Measurements from ENCODE around the gene NSUN6. TPM values are rescaled to one million over a fixed set of nuclear protein-coding genes. Genes with fewer than 3 reads are reported as not detected.
"Not testable (repeated sequence)": the region's sequence is repeated elsewhere in the genome, so short reads cannot be mapped to it uniquely, and the experiment has no call there.

Gene NSUN6
- total RNA-seq, 1 donor from 2014 or later, result 20.9 TPM

- no peak for DNase-seq (ENCODE audit: low spot score)
- no peak for ATAC-seq
- intact Hi-C loops (cut with DNase I), result no loop called here
These were observed 79.6 kb downstream of the NSUN6 start for GRCh38 chr10:18571780-18572179.

GRCh38 chr10:18571076-18571475 lies 80.3 kb downstream of the NSUN6 start:
- intact Hi-C loops (cut with DNase I), result no loop called here
- ATAC-seq (no peak), DNase-seq (ENCODE audit: low spot score) (no peak)

DNA sequence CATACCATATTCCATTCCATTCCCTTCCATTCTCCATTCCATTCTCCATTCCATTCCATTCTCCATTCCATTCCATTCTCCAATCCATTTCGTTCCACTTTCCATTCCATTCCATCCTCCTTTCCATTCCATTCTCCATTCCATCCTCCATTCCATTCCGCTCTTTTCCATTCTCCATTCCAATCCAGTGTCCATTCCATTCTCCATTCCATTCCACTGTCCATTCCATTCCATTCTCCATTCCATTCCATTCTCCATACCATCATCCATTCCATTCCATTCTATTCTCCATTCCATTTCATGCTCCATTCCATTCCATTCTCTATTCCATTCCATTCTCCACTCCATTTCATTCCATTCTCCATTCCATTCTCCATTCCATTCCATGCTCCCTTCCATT lies 81.0 kb downstream of the NSUN6 start:
- intact Hi-C loops (cut with DNase I); DNase-seq (ENCODE audit: low spot score); ATAC-seq: not testable (repeated sequence)

DNA sequence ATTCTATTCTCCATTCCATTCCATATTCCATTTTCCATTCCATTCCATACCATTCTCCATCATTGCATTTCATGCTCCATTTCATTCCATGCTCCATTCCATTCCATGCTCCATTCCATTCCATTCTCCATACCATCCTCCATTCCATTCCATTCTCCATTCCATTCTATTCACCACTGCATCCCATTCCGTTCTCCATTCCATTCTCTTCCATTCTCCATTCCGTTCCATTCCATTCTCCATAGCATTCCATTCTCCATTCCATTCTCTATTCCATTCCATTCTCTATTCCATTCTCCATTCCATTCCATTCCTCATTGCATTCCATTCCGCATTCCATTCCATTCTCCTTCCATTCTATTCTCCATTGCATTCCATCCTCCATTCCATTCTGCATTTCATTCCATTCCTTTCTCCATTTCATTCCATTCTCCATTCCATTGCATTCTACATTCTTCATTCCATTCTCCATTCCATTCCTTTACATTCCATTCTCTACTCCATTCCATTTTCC lies 84.0 kb downstream of the NSUN6 start:
- DNase-seq (ENCODE audit: low spot score), result no peak
- no peak for ATAC-seq
- intact Hi-C loops (cut with DNase I), result no loop called here

GRCh38 chr10:18566177-18566576 lies 85.2 kb downstream of the NSUN6 start:
- no peak for ATAC-seq
- intact Hi-C loops (cut with DNase I), result no loop called here
- DNase-seq (ENCODE audit: low spot score), result no peak

DNA sequence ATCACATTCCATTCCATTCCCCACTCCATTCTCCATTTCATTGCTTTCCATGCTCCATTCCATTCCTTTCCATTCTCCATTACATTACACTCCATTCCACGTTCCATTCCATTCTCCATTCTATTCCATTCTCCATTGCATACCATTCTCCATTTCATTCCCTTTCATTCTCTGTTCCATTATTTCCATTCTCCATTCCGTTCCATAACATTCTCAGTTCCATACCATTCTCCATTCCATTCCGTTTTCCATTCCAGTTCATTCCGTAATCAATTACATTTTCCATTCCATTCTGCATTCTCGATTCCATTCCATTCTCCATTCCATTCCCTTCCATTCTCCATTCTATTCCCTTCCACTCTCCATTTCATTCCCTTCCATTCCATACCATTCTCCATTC lies 86.4 kb downstream of the NSUN6 start:
- ATAC-seq (no peak), DNase-seq (ENCODE audit: low spot score) (no peak)
- intact Hi-C loops (cut with DNase I), result no loop called here

- DNase-seq (ENCODE audit: low spot score), result no peak
These were observed 88.2 kb downstream of the NSUN6 start for GRCh38 chr10:18563003-18563726.

DNA sequence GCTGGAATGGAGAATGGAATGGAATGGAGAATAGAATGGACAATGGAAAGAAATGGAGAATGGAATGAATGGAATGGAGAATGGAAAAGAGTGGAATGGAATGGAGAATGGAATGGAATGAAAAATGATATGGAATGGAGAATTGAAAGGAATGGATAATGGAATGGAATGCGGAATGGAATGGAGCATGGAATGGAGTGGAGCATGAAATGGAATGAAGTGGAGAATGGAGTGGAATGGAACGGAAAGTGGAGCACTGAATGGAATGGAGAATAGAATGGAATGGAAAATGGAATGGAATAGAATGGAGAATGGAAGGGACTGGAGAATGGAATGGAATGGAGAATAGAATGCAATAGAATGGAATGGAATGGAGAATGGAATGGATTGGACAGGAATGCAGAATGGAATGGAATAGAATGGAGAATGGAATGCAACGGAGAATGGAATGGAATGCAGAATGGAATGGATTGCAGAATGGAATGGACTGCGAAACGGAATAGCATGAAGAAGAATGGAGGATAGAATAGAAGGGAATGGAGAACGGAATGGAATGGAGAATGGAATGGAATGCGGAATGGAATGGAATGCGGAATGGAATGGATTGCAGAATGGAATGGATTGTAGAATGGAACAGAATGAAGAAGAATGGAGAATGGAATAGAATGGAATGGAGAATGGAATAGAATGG lies 89.4 kb downstream of the NSUN6 start:
- intact Hi-C loops (cut with DNase I), result no loop called here
- ATAC-seq, result no peak
- no peak for DNase-seq (ENCODE audit: low spot score)

More at GRCh38 chr10:18563003-18563726, 88.2 kb downstream of the NSUN6 start:
- intact Hi-C loops (cut with DNase I), result no loop called here
- ATAC-seq, result no peak

DNA sequence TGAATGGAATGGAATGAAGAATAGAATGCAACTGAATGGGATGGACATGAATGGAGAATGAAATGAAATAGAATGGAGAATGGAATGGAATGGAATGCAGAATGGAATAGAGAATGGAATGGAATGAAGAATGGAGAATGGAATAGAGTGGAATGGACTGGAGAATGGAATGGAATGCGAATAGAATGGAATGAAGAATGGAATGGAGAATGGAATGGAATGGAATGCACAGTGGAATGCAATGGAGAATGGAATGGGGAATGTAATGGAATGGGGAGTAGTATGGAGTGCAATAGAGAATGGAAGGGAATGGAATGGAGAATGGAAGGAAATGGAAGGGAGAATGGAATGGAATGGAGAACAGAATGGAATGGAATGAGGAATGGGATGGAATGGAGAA lies 93.4 kb downstream of the NSUN6 start:
- DNase-seq (ENCODE audit: low spot score) (no peak), ATAC-seq (no peak)
- intact Hi-C loops (cut with DNase I), result no loop called here

DNA sequence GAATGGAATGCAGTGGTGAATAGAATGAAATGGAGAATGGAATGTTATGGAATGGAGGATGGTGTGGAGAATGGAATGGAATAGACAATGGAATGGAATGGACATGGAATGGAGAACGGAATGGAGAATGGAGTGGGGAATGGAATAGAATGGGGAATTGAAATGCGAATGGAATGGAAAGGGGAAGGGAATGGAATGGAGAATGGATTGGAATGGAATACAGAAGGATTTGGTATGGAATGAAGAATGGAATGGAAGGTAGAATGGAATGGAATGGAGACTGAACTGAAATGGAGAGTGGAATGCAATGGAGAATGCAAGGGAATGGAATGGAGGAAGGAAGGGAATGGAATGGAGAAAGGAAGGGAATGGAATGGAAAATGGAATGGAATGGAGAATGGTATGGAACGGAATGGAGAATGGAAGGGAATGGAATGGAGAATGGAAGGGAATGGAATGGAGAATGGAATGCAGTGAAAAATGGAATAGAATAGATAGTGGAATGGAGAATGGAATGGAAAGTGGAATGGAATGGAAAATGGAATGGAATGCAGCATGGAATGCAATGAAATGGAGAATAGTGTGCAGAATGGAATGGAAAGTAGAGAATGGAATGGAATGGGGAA lies 94.8 kb downstream of the NSUN6 start:
- ATAC-seq, result no peak
- intact Hi-C loops (cut with DNase I), result no loop called here
- no peak for DNase-seq (ENCODE audit: low spot score)

DNA sequence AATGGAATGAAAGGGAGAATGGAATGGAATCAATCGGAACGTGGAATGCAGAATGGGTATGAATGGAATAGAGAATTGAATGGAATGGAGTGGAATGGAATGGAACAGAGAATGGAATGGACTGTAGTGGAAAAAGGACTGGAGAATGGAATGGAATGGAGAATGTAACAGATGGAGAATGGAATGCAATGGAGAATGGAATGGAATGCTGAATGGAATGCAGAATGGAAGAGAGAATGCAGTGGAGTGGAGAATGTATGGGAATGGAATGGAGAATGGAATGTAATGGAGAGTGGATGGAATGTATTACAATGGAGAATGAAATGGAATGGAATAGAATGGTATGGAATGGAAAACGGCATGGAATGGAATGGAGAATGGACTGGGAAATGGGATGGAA lies 96.9 kb downstream of the NSUN6 start:
- ATAC-seq (no peak), DNase-seq (ENCODE audit: low spot score) (no peak)
- intact Hi-C loops (cut with DNase I), result no loop called here

DNA sequence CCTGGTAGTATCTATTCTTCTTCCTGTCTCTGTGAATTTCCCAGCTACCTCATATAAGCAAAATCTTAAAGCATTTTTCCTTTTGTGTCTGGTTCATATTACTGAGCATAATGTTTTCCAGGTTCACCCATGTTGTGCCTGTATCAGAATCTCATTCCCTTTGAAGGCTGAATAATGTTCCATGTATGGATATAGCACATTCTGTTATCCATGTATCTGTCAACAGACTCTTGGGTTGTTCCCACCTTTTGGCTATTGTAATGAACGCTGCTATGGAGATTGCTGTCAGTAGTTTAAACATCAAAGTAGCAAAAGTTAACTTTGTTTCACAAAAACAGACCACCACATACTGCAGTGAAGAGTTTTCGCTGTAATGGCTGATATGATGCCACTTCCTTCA lies 99.9 kb downstream of the NSUN6 start:
- intact Hi-C loops (cut with DNase I), result no loop called here
- no peak for DNase-seq (ENCODE audit: low spot score)
- no peak for ATAC-seq

- ATAC-seq, result no peak
- intact Hi-C loops (cut with DNase I), result no loop called here
- no peak for DNase-seq (ENCODE audit: low spot score)
These were observed 102.3 kb downstream of the NSUN6 start for GRCh38 chr10:18549105-18549504.

DNA sequence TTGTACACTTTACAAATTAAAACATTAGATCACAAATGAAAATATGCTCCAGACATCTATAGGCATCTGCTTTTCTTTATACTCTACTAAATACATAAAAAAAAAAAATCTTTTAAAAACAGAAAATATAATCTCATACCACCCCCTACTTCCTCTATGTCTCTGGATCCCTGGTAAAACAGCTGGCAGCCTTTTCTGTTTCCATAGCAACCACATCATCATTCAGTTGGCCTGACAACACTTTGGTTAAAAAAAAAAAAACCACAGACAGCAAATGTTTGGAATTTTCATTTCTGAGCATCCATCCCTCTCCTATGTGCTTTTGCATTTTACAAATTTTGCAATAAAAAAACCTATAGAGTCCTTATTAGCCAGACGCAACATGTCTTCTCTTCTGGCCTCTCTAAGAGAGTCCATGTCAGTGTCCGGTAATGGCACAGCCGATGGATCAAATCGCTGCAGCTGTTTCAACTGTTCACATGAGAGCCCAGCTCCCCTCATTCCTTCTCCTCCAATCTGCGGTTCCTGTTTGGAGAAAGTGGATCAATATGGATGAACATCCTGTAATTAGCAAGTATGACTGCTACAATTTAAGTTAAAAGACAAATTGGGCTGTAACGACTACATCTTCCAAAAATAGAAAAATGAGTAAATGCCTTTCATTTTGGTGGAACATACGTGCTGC lies 105.6 kb downstream of the NSUN6 start:
- no peak for ATAC-seq
- intact Hi-C loops (cut with DNase I), result no loop called here

GRCh38 chr10:18542832-18543231 lies 108.6 kb downstream of the NSUN6 start:
- intact Hi-C loops (cut with DNase I), result no loop called here
- ATAC-seq (no peak), DNase-seq (ENCODE audit: low spot score) (no peak)

More for the DNA sequence above, 105.6 kb downstream of the NSUN6 start:
- no peak for DNase-seq (ENCODE audit: low spot score)

DNA sequence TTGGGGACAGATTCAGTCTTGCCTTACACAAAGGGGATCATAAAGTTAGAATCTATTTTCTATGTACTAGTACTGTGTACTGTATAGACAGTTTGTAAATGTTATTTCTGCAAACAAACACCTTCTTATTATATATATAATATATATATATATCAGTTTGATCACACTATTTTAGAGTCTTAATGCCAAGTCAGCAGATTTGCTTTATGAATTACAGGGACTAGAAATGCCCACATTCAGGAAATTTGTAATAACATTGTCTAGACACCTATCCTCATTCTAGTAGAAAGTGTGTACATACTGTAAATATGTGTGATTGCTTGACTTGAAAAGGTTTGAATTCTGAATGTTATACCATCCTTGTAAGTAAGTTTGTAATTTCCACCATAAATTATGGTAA lies 111.2 kb downstream of the NSUN6 start:
- intact Hi-C loops (cut with DNase I), result no loop called here
- DNase-seq (ENCODE audit: low spot score) (no peak), ATAC-seq (no peak)

GRCh38 chr10:18539335-18539734 lies 112.1 kb downstream of the NSUN6 start:
- DNase-seq (ENCODE audit: low spot score), result no peak
- no peak for ATAC-seq
- intact Hi-C loops (cut with DNase I), result no loop called here

- no peak for ATAC-seq
- no peak for DNase-seq (ENCODE audit: low spot score)
- intact Hi-C loops (cut with DNase I), result no loop called here
These were observed 117.5 kb downstream of the NSUN6 start for GRCh38 chr10:18533896-18534295.

DNA sequence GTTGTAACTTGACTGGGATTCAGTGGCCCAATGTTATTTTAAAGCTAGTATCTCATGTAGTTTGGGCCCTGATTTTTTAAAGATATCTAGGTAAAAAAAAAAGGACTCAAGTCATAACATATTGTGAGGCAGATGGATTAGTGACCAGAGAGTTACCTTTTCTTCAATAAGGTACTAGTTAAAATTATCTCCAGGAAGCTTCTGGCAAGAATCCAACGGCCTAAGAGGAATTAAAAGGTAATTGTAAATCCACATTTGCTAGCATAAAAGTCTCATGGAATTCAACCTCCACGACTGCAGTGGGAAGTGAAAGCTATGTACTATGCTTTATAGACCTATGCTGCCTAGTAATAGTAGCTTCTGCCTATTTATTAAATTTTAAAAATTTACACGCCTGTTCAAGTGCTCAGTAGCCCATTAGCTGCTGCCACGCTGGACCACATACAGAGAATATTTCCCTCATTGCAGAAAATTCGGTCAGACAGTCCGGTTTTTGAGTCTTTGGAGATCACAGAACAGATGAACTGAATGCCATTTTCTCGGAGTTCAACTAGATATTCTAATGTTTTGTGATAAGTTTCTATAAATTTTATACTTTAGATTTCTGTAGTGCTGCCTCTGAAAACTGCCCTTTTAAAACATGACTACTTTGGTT lies 118.4 kb downstream of the NSUN6 start:
- DNase-seq (ENCODE audit: low spot score) (no peak), ATAC-seq (no peak)
- intact Hi-C loops (cut with DNase I), result no loop called here

Measured in sciatic nerve (tissue), 2 donors.